SHP77 treated with DMSO at 0.1 percent for 48 hours (cell line): Measurements from ENCODE around the gene MTG2.
A peak's percentile ranks its signal among the peaks of the same experiment; 100 is the strongest.

ENCODE experiments used
- DNase-seq: peaks from one replicate; lab custom pipeline; 2025; lab: John Stamatoyannopoulos, UW

The MTG2 gene

GRCh38 chr20:62222266-62222850 lies 39.5 kb downstream of the MTG2 start:
- no peak for DNase-seq

- DNase-seq = no peak
Observed at GRCh38 chr20:62222972-62223371, 40.1 kb downstream of the MTG2 start.

GRCh38 chr20:62223571-62223970 lies 40.7 kb downstream of the MTG2 start:
- no peak for DNase-seq

GRCh38 chr20:62224113-62224855 lies 41.5 kb downstream of the MTG2 start:
- no peak for DNase-seq

GRCh38 chr20:62225026-62225425 lies 42.2 kb downstream of the MTG2 start:
- no peak for DNase-seq

- DNase-seq = no peak
Observed at GRCh38 chr20:62225820-62226635, 43.2 kb downstream of the MTG2 start.

- no peak for DNase-seq
Observed at GRCh38 chr20:62226707-62227590, 44.1 kb downstream of the MTG2 start.

GRCh38 chr20:62227591-62227976 lies 44.8 kb downstream of the MTG2 start:
- no peak for DNase-seq

GRCh38 chr20:62227977-62228958 lies 45.4 kb downstream of the MTG2 start:
- peak; percentile 45 for DNase-seq

GRCh38 chr20:62228982-62229545 lies 46.2 kb downstream of the MTG2 start:
- no peak for DNase-seq

- no peak for DNase-seq
Observed at GRCh38 chr20:62229667-62230066, 46.8 kb downstream of the MTG2 start.

- no peak for DNase-seq
Observed at GRCh38 chr20:62230276-62230675, 47.4 kb downstream of the MTG2 start.

- no peak for DNase-seq
Observed at GRCh38 chr20:62230696-62231095, 47.9 kb downstream of the MTG2 start.

GRCh38 chr20:62231292-62231691 lies 48.5 kb downstream of the MTG2 start:
- DNase-seq = no peak

GRCh38 chr20:62232194-62232593 lies 49.4 kb downstream of the MTG2 start:
- no peak for DNase-seq

GRCh38 chr20:62232770-62233645 lies 50.2 kb downstream of the MTG2 start:
- DNase-seq = no peak

GRCh38 chr20:62233684-62234083 lies 50.9 kb downstream of the MTG2 start:
- no peak for DNase-seq

- DNase-seq = no peak
Observed at GRCh38 chr20:62234339-62234738, 51.5 kb downstream of the MTG2 start.

- no peak for DNase-seq
Observed at GRCh38 chr20:62235001-62235776, 52.4 kb downstream of the MTG2 start.
